GM23338 (cell line): ENCODE data around the gene CNTNAP2. TPM values are rescaled to one million over a fixed set of nuclear protein-coding genes. Genes with fewer than 3 reads are reported as not detected.

Experiments used
- ATAC-seq: fragments of 200-7000 bp; cut with Tn5 transposase; 3 replicates; pipeline ENCODE4 v1.9.1; 2020
- DNase-seq: peaks from one replicate; pipeline ENCODE4 v3.0.0-alpha.2; 2015; ENCODE audit warnings: low spot score
- H2AFZ ChIP-seq: fragments of 200-600 bp; sonication (generic); 2 replicates; pipeline ENCODE4 v1.8.0; 2016; ENCODE audit warnings: antibody characterized with exemption, mild to moderate bottlenecking, moderate library complexity
- H3F3A ChIP-seq: fragments of 200-600 bp; sonication (generic); replicated peaks from 2 replicates; pipeline ENCODE4 v1.8.0; 2017; ENCODE audit warnings: antibody characterized with exemption, mixed run types, low read depth
- H3K27ac ChIP-seq: fragments of 200-600 bp; sonication (generic); 2 replicates; pipeline ENCODE4 v1.6.1; 2016; ENCODE audit warnings: low read depth
- H3K27me3 ChIP-seq: fragments of 200-600 bp; sonication (generic); 2 replicates; pipeline ENCODE4 v1.8.0; 2016; ENCODE audit warnings: mild to moderate bottlenecking, mixed run types, moderate library complexity; ENCODE audit not compliant: insufficient read depth
- H3K36me3 ChIP-seq: fragments of 200-600 bp; sonication (generic); 2 replicates; pipeline ENCODE4 v1.8.0; 2016; ENCODE audit warnings: mild to moderate bottlenecking; ENCODE audit not compliant: insufficient read depth
- H3K4me1 ChIP-seq: fragments of 200-600 bp; sonication (generic); 2 replicates; pipeline ENCODE4 v1.8.0; 2016; ENCODE audit warnings: mild to moderate bottlenecking, moderate library complexity; ENCODE audit not compliant: insufficient read depth
- H3K4me2 ChIP-seq: fragments of 200-600 bp; sonication (generic); 2 replicates; pipeline ENCODE4 v1.7.1; 2017; ENCODE audit warnings: mixed run types
- H3K4me3 ChIP-seq: fragments of 200-600 bp; sonication (generic); 2 replicates; pipeline ENCODE4 v1.6.1; 2016; ENCODE audit warnings: mixed run types
- H3K79me2 ChIP-seq: fragments of 200-600 bp; sonication (generic); replicated peaks from 2 replicates; pipeline ENCODE4 v1.8.0; 2017; ENCODE audit warnings: mild to moderate bottlenecking; ENCODE audit not compliant: insufficient read depth
- H3K9me2 ChIP-seq: fragments of 200-600 bp; sonication (generic); 2 replicates; pipeline ENCODE4 v1.8.0; 2017; ENCODE audit not compliant: insufficient read depth
- H4K20me1 ChIP-seq: fragments of 200-600 bp; sonication (generic); replicated peaks from 2 replicates; pipeline ENCODE4 v1.8.0; 2017; ENCODE audit warnings: mild to moderate bottlenecking; ENCODE audit not compliant: insufficient read depth
- H3K27ac Mint-ChIP-seq: 2 replicates; pipeline ENCODE4 v1.8.0; 2020; ENCODE audit warnings: inconsistent platforms, mild to moderate bottlenecking, moderate library complexity, mixed read lengths
- H3K27me3 Mint-ChIP-seq: 3 replicates; pipeline ENCODE4 v1.8.0; 2022; ENCODE audit warnings: low read depth, mild to moderate bottlenecking, moderate library complexity, mixed read lengths, inconsistent platforms; ENCODE audit not compliant: insufficient read depth, poor library complexity
- H3K36me3 Mint-ChIP-seq: 3 replicates; pipeline ENCODE4 v1.8.0; 2021; ENCODE audit warnings: low read depth, mild to moderate bottlenecking, inconsistent platforms, moderate library complexity, mixed read lengths
- H3K4me1 Mint-ChIP-seq: 3 replicates; pipeline ENCODE4 v1.8.0; 2020; ENCODE audit warnings: mild to moderate bottlenecking, inconsistent platforms, mixed read lengths
- H3K4me3 Mint-ChIP-seq: 3 replicates; pipeline ENCODE4 v1.8.0; 2021; ENCODE audit warnings: moderate library complexity, mild to moderate bottlenecking, inconsistent platforms, mixed read lengths
- H3K9me3 Mint-ChIP-seq: 3 replicates; pipeline ENCODE4 v1.8.0; 2020; ENCODE audit warnings: moderate library complexity, mild to moderate bottlenecking, inconsistent platforms, mixed read lengths
- CREB1 ChIP-seq: fragments of 250-450 bp; sonication (Bioruptor Pico); IDR thresholded peaks from 2 replicates; pipeline ENCODE4 v1.5.0; 2020; ENCODE audit warnings: low read depth, mild to moderate bottlenecking, moderate library complexity
- EZH2phosphoT487 ChIP-seq: fragments of 200-600 bp; sonication (generic); IDR thresholded peaks from one replicate; pipeline ENCODE4 v1.8.1; 2018; ENCODE audit warnings: antibody characterized with exemption; ENCODE audit not compliant: unreplicated experiment
- JUNB ChIP-seq: IDR thresholded peaks from one replicate; pipeline ENCODE4 v1.6.1; 2016; ENCODE audit warnings: antibody characterized with exemption; ENCODE audit not compliant: unreplicated experiment
- ZNF114 ChIP-seq: fragments of 250-450 bp; sonication (Bioruptor Pico); IDR thresholded peaks from 2 replicates; pipeline ENCODE4 v1.5.0; 2020; ENCODE audit warnings: mild to moderate bottlenecking, moderate library complexity
- polyA plus RNA-seq: library from polyadenylated mRNA; unstranded; fragments of >200 nt; fragmentation: Nextera tagmentation; extraction: Ambion mirVana; gene quantifications from 2 replicates; pipeline ENCODE4 v1.2.1, GENCODE V29; 2016
- total RNA-seq: library from RNA; depleted of rRNA; stranded (reverse); fragments of >200 nt; shearing (Covaris generic); gene quantifications from 2 replicates; pipeline ENCODE4 v1.2.3, GENCODE V29; 2014
- TF ChIP-seq, protein P1 (sequence below): fragments of 250-450 bp; sonication (Bioruptor Pico); IDR thresholded peaks from 2 replicates; pipeline ENCODE4 v1.5.0; 2020; ENCODE audit warnings: mild to moderate bottlenecking, moderate library complexity

Gene CNTNAP2
- total and polyA plus RNA-seq, 2 experiments from 2014 or later = 38.2 to 61.3 TPM

DNA sequence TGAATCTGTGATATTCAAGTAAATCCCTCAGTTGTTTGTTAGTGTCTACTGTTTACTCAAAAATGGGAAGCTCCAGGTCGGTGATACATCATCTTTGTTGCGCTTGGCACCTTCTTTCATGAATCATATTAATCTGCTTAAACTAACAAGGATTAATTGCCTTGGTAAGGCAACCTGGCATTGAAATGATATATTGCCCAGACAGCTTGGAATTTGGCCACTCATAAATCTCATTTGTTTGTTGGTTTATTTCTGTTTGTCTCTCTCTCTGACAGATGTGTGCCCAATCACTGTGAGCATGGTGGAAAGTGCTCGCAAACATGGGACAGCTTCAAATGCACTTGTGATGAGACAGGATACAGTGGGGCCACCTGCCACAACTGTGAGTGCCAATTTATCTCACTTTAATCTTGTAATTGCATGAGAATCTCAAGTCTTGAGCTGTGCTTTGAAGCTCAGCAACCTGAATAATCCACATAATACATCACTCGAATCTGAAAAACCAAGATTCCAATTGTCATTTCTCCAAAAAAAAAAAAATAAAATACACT, 1369.1 kb downstream of the CNTNAP2 start:
- no peaks in the 10 kb centered on the region for H3F3A ChIP-seq
- DNase-seq = no peak
- H3K36me3 Mint-ChIP-seq = no peaks in the 10 kb centered on the region; the same call in 2 of the 3 replicates
- H4K20me1 ChIP-seq = no peaks in the 10 kb centered on the region
- TF ChIP-seq, protein P1, sequence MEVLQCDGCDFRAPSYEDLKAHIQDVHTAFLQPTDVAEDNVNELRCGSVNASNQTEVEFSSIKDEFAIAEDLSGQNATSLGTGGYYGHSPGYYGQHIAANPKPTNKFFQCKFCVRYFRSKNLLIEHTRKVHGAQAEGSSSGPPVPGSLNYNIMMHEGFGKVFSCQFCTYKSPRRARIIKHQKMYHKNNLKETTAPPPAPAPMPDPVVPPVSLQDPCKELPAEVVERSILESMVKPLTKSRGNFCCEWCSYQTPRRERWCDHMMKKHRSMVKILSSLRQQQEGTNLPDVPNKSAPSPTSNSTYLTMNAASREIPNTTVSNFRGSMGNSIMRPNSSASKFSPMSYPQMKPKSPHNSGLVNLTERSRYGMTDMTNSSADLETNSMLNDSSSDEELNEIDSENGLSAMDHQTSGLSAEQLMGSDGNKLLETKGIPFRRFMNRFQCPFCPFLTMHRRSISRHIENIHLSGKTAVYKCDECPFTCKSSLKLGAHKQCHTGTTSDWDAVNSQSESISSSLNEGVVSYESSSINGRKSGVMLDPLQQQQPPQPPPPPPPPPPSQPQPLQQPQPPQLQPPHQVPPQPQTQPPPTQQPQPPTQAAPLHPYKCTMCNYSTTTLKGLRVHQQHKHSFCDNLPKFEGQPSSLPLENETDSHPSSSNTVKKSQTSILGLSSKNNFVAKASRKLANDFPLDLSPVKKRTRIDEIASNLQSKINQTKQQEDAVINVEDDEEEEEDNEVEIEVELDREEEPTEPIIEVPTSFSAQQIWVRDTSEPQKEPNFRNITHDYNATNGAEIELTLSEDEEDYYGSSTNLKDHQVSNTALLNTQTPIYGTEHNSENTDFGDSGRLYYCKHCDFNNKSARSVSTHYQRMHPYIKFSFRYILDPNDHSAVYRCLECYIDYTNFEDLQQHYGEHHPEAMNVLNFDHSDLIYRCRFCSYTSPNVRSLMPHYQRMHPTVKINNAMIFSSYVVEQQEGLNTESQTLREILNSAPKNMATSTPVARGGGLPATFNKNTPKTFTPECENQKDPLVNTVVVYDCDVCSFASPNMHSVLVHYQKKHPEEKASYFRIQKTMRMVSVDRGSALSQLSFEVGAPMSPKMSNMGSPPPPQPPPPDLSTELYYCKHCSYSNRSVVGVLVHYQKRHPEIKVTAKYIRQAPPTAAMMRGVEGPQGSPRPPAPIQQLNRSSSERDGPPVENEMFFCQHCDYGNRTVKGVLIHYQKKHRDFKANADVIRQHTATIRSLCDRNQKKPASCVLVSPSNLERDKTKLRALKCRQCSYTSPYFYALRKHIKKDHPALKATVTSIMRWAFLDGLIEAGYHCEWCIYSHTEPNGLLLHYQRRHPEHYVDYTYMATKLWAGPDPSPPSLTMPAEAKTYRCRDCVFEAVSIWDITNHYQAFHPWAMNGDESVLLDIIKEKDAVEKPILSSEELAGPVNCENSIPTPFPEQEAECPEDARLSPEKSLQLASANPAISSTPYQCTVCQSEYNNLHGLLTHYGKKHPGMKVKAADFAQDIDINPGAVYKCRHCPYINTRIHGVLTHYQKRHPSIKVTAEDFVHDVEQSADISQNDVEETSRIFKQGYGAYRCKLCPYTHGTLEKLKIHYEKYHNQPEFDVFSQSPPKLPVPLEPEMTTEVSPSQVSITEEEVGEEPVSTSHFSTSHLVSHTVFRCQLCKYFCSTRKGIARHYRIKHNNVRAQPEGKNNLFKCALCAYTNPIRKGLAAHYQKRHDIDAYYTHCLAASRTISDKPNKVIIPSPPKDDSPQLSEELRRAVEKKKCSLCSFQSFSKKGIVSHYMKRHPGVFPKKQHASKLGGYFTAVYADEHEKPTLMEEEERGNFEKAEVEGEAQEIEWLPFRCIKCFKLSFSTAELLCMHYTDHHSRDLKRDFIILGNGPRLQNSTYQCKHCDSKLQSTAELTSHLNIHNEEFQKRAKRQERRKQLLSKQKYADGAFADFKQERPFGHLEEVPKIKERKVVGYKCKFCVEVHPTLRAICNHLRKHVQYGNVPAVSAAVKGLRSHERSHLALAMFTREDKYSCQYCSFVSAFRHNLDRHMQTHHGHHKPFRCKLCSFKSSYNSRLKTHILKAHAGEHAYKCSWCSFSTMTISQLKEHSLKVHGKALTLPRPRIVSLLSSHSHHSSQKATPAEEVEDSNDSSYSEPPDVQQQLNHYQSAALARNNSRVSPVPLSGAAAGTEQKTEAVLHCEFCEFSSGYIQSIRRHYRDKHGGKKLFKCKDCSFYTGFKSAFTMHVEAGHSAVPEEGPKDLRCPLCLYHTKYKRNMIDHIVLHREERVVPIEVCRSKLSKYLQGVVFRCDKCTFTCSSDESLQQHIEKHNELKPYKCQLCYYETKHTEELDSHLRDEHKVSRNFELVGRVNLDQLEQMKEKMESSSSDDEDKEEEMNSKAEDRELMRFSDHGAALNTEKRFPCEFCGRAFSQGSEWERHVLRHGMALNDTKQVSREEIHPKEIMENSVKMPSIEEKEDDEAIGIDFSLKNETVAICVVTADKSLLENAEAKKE (CRISPR knock-in tag) = no peak
- no peak for TF ChIP-seq JUNB
- no peaks in the 10 kb centered on the region for H3K36me3 ChIP-seq
- peaks cover 18% of the 10 kb centered on the region; the same call in 2 of the 3 replicates for H3K9me3 Mint-ChIP-seq
- no peaks in the 10 kb centered on the region for H3K4me1 Mint-ChIP-seq
- no peak overlapping the region for H3K4me3 Mint-ChIP-seq
- H3K27ac Mint-ChIP-seq = no peak overlapping the region
- no peaks in the 10 kb centered on the region for H3K27me3 ChIP-seq
- H3K9me2 ChIP-seq = 0 out of 2 replicates have a peak, but pooled peaks cover 2% of the 10 kb centered on the region
- no peak for ATAC-seq
- H3K4me3 ChIP-seq = no peak overlapping the region
- H3K4me1 ChIP-seq = no peaks in the 10 kb centered on the region
- H3K4me2 ChIP-seq = no peak overlapping the region
- H2AFZ ChIP-seq = no peak overlapping the region
- H3K27ac ChIP-seq = no peak overlapping the region
- H3K79me2 ChIP-seq = no peaks in the 10 kb centered on the region
- peaks cover 2% of the 10 kb centered on the region for H3K27me3 Mint-ChIP-seq

DNA sequence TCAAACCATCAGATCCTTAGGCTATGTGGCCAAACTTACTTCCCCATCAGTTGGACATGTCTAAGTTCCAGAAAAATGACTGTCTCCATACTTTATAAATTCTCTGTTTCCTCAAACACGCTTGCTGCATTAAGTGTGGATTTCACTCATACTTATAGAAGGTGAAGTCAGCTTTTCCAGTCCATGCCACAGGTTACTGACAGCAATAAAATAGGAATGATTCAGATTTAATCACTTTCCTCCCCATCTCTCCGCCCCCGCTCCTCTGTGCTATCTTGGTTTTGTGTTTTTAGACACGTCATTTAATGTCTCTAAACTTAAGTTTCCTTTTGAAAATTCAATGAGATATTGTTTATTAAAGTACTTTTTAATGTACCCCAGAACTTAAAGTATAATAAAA, 1376.0 kb downstream of the CNTNAP2 start:
- Histone ChIP-seq H3K27me3 (no peaks in the 10 kb centered on the region), H3K79me2 (no peaks in the 10 kb centered on the region), H2AFZ (no peak overlapping the region), H3K9me2 (peaks cover 2% of the 10 kb centered on the region; the same call in 1 of the 2 replicates), H3K4me1 (no peaks in the 10 kb centered on the region), H3K4me2 (no peak overlapping the region), H4K20me1 (no peaks in the 10 kb centered on the region), H3F3A (no peaks in the 10 kb centered on the region), H3K36me3 (no peaks in the 10 kb centered on the region), H3K27ac (no peak overlapping the region), H3K4me3 (no peak overlapping the region)
- Mint-ChIP-seq H3K36me3 (peaks cover 6% of the 10 kb centered on the region; the same call in 1 of the 3 replicates), H3K9me3 (peaks cover 41% of the 10 kb centered on the region), H3K27me3 (no peaks in the 10 kb centered on the region), H3K4me1 (peaks cover 3% of the 10 kb centered on the region; the same call in 1 of the 3 replicates), H3K27ac (no peak overlapping the region), H3K4me3 (no peak overlapping the region)
- ATAC-seq (no peak), DNase-seq (no peak)
- TF ChIP-seq, protein P1 (CRISPR knock-in tag) = no peak
- no peak for TF ChIP-seq ZNF114 (CRISPR knock-in tag)
- no peak for TF ChIP-seq EZH2phosphoT487
- TF ChIP-seq CREB1 (CRISPR knock-in tag) = no peak
- TF ChIP-seq JUNB = no peak
